OCI-LY3 (cell line): ENCODE results near the gene ALOX5.
"Not testable (repeated sequence)": the region's sequence is repeated elsewhere in the genome, so short reads cannot be mapped to it uniquely, and the experiment has no call there.

Experiments
- H2AFZ ChIP-seq: fragments of 200-600, 300-600 bp; shearing (Covaris generic); 2 replicates; pipeline ENCODE4 v1.6.0; 2014; ENCODE audit warnings: antibody characterized with exemption, low read depth, low read length
- H3K27ac ChIP-seq: fragments of 200-600, 300-600 bp; sonication (generic); 2 replicates; pipeline ENCODE4 v1.5.1; 2014; ENCODE audit warnings: mild to moderate bottlenecking, low read length, moderate library complexity, mixed read lengths
- H3K27me3 ChIP-seq: fragments of 200-600, 300-600 bp; sonication (generic); 2 replicates; pipeline ENCODE4 v1.6.1; 2014; ENCODE audit warnings: low read depth, low read length, mixed read lengths
- H3K36me3 ChIP-seq: fragments of 200-600, 300-600 bp; sonication (generic); replicated peaks from 2 replicates; pipeline ENCODE3; 2014; ENCODE audit warnings: low read depth, low read length, mixed read lengths
- H3K4me1 ChIP-seq: fragments of 300-600, 200-600 bp; sonication (generic); 2 replicates; pipeline ENCODE4 v1.6.1; 2014; ENCODE audit warnings: low read length, mixed read lengths
- H3K4me2 ChIP-seq: fragments of 200-600, 300-600 bp; sonication (generic); 2 replicates; pipeline ENCODE4 v1.6.1; 2014; ENCODE audit warnings: low read length, mixed read lengths
- H3K4me3 ChIP-seq: fragments of 300-600, 200-600 bp; sonication (generic); 2 replicates; pipeline ENCODE4 v1.5.1; 2014; ENCODE audit warnings: antibody characterized with exemption, mild to moderate bottlenecking, low read length, moderate library complexity
- H3K79me2 ChIP-seq: fragments of 300-600, 200-600 bp; shearing (Covaris generic); 2 replicates; pipeline ENCODE4 v1.6.1; 2014; ENCODE audit warnings: mild to moderate bottlenecking, low read length, mixed read lengths
- H3K9ac ChIP-seq: fragments of 300-600, 200-600 bp; shearing (Covaris generic); 2 replicates; pipeline ENCODE4 v1.6.0; 2014; ENCODE audit warnings: mild to moderate bottlenecking, low read length, moderate library complexity
- H3K9me3 ChIP-seq: fragments of 200-600, 300-600 bp; shearing (Covaris generic); 2 replicates; pipeline ENCODE4 v1.6.1; 2014; ENCODE audit warnings: low read length, mixed read lengths; ENCODE audit not compliant: insufficient read depth
- H4K20me1 ChIP-seq: fragments of 200-600, 300-600 bp; sonication (generic); 2 replicates; pipeline ENCODE4 v1.6.1; 2016; ENCODE audit warnings: low read length, mixed read lengths; ENCODE audit not compliant: insufficient read depth
- CTCF ChIP-seq: fragments of 200-600, 300-600 bp; sonication (generic); IDR thresholded peaks from 2 replicates; pipeline ENCODE4 v1.5.1; 2014; ENCODE audit warnings: antibody characterized with exemption, low read length, low read depth
- EZH2phosphoT487 ChIP-seq: fragments of 200-600 bp; shearing (Covaris generic); IDR thresholded peaks from 2 replicates; pipeline ENCODE4 v1.6.1; 2018; ENCODE audit warnings: antibody characterized with exemption, mixed run types, low read depth

ALOX5 gene

GRCh38 chr10:45367643-45368042, 6.4 kb upstream of the ALOX5 start:
- not testable (repeated sequence) for H3K79me2 ChIP-seq, H3K4me3 ChIP-seq, H3K9ac ChIP-seq, H3K36me3 ChIP-seq, H3K9me3 ChIP-seq, H3K4me1 ChIP-seq, H3K4me2 ChIP-seq, H4K20me1 ChIP-seq, H3K27ac ChIP-seq, H2AFZ ChIP-seq, H3K27me3 ChIP-seq

DNA sequence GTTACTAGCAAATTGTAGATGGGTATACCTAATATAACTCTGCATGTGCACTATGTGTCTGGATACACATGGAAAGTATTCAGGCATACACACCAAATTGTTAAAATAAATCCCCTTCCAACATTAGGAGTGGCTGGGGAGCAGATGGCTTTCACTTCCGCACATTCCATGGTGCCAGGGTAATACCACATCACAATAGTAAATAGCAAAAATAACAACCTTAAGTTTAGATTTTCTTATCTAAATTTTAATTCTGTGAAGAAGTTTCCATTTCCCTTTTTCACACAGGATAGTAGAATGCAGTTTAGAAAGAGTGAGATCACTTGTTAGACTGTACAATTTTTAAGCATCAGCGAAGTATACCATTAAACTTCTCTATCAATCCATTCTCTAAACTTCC, 5.8 kb upstream of the ALOX5 start:
- Histone ChIP-seq H3K27me3 (no peaks in the 10 kb centered on the region), H3K4me1 (no peaks in the 10 kb centered on the region), H3K4me3 (no peak overlapping the region), H3K27ac (no peak overlapping the region), H3K79me2 (no peaks in the 10 kb centered on the region), H4K20me1 (no peaks in the 10 kb centered on the region), H3K36me3 (no peaks in the 10 kb centered on the region), H3K4me2 (no peak overlapping the region), H3K9me3 (no peaks in the 10 kb centered on the region; the same call in 1 of the 2 replicates), H3K9ac (no peak overlapping the region), H2AFZ (no peak overlapping the region)
- TF ChIP-seq CTCF (no peak), EZH2phosphoT487 (no peak)

GRCh38 chr10:45370202-45370955, 3.6 kb upstream of the ALOX5 start:
- Histone ChIP-seq H3K9ac (no peak overlapping the region), H4K20me1 (no peaks in the 10 kb centered on the region), H3K27me3 (no peaks in the 10 kb centered on the region), H3K4me1 (no peaks in the 10 kb centered on the region), H3K4me3 (no peak overlapping the region), H3K36me3 (no peaks in the 10 kb centered on the region), H3K4me2 (no peak overlapping the region), H3K27ac (no peak overlapping the region), H2AFZ (no peak overlapping the region), H3K9me3 (no peaks in the 10 kb centered on the region; the same call in 1 of the 2 replicates), H3K79me2 (no peaks in the 10 kb centered on the region)
- TF ChIP-seq CTCF (no peak), EZH2phosphoT487 (no peak)

- H3K9ac ChIP-seq = no peak overlapping the region
- H2AFZ ChIP-seq = no peak overlapping the region
- H3K27me3 ChIP-seq = no peaks in the 10 kb centered on the region
- TF ChIP-seq EZH2phosphoT487 (no peak), CTCF (no peak)
- H3K9me3 ChIP-seq = no peaks in the 10 kb centered on the region; the same call in 1 of the 2 replicates
- H3K4me1 ChIP-seq = peaks cover 7% of the 10 kb centered on the region; the same call in 1 of the 2 replicates
- H3K4me2 ChIP-seq = no peak overlapping the region
- H3K4me3 ChIP-seq = no peak overlapping the region
- no peaks in the 10 kb centered on the region for H4K20me1 ChIP-seq
- no peaks in the 10 kb centered on the region for H3K36me3 ChIP-seq
- no peak overlapping the region for H3K27ac ChIP-seq
- H3K79me2 ChIP-seq = no peaks in the 10 kb centered on the region
Measured at GRCh38 chr10:45371560-45371959, 2.5 kb upstream of the ALOX5 start.
